GM12874 (cell line): ENCODE results near the gene CFAP221.

Experiments used
- CTCF ChIP-seq: IDR thresholded peaks from 2 replicates; pipeline ENCODE4 v1.5.1; 2011; ENCODE audit warnings: low read depth, mild to moderate bottlenecking, control low read depth, low read length, moderate library complexity; ENCODE audit not compliant: insufficient read depth

The CFAP221 gene

GRCh38 chr2:119544075-119544938 is at the start of gene CFAP221:
Gene CFAP221, plus strand, starts transcription at chr2:119544449. Its CDS starts 1,683 bp downstream, at chr2:119546132.
- TF ChIP-seq CTCF: no peak

GRCh38 chr2:119495948-119496347 is 48.3 kb upstream of the CFAP221 start:
- TF ChIP-seq CTCF: no peak

GRCh38 chr2:119496682-119497081 is 47.6 kb upstream of the CFAP221 start:
- no peak for TF ChIP-seq CTCF

- TF ChIP-seq CTCF: no peak
These were observed 35.5 kb upstream of the CFAP221 start for GRCh38 chr2:119508756-119509155.

- no peak for TF ChIP-seq CTCF
These were observed 32.3 kb upstream of the CFAP221 start for GRCh38 chr2:119511989-119512388.

- TF ChIP-seq CTCF: no peak
These were observed 31.3 kb upstream of the CFAP221 start for GRCh38 chr2:119512946-119513345.

GRCh38 chr2:119513832-119514231 is 30.4 kb upstream of the CFAP221 start:
- no peak for TF ChIP-seq CTCF
